Neutrophil (primary cell): ENCODE measurements around the gene LHX6.

Experiments
- H3K27ac ChIP-seq: fragments of 200-600 bp; sonication (generic); 2 replicates; pipeline ENCODE4 v1.5.1; 2016; ENCODE audit warnings: mild to moderate bottlenecking, moderate library complexity
- H3K27me3 ChIP-seq: fragments of 200-600 bp; sonication (generic); 2 replicates; pipeline ENCODE4 v1.6.0; 2016; ENCODE audit warnings: mild to moderate bottlenecking
- H3K36me3 ChIP-seq: fragments of 200-600 bp; sonication (generic); 2 replicates; pipeline ENCODE4 v1.5.1; 2017
- H3K4me1 ChIP-seq, 2 experiments: fragments of 200-600 bp in 1 of 2; sonication (generic) in 1 of 2; 1 replicate in 1 of 2; 2 replicates in 1 of 2; pipeline versions ENCODE4 v1.5.1 to v1.6.1; 2013 to 2016; ENCODE audit warnings: low read depth in 1 of 2, low read length in 1 of 2, mild to moderate bottlenecking in 1 of 2, moderate library complexity in 1 of 2; ENCODE audit not compliant: control insufficient read depth in 1 of 2, insufficient read depth in 1 of 2
- H3K4me3 ChIP-seq, 2 experiments: fragments of 200-600 bp in 1 of 2; sonication (generic) in 1 of 2; 1 replicate in 1 of 2; 2 replicates in 1 of 2; pipeline ENCODE4 v1.5.1; 2013 to 2016; ENCODE audit warnings: low read depth in 1 of 2, low read length in 1 of 2, mild to moderate bottlenecking in 1 of 2, moderate library complexity in 1 of 2
- H3K9me3 ChIP-seq: fragments of 200-600 bp; sonication (generic); 2 replicates; pipeline ENCODE4 v1.5.1; 2016
- CTCF ChIP-seq: fragments of 200-600 bp; sonication (generic); IDR thresholded peaks from 2 replicates; pipeline ENCODE4 v1.5.1; 2016; ENCODE audit warnings: antibody characterized with exemption

Gene LHX6

GRCh38 chr9:122220673-122221182 lies 8.0 kb downstream of the LHX6 start:
- H3K4me3 ChIP-seq, result no peak overlapping the region
- H3K27ac ChIP-seq, result no peak overlapping the region
- peaks cover 9 to 13% of the 10 kb centered on the region in 2 experiments for H3K4me1 ChIP-seq
- H3K27me3 ChIP-seq, result peaks cover 100% of the 10 kb centered on the region
- no peaks in the 10 kb centered on the region for H3K9me3 ChIP-seq
- H3K36me3 ChIP-seq, result no peaks in the 10 kb centered on the region
- TF ChIP-seq CTCF, result no peak

- Histone ChIP-seq H3K27me3 (peaks cover 100% of the 10 kb centered on the region), H3K27ac (no peak overlapping the region), H3K36me3 (no peaks in the 10 kb centered on the region), H3K4me1 (peaks cover 9 to 13% of the 10 kb centered on the region in 2 experiments), H3K9me3 (no peaks in the 10 kb centered on the region), H3K4me3 (no peak overlapping the region)
- TF ChIP-seq CTCF, result no peak
Observed at GRCh38 chr9:122219856-122220672, 8.7 kb downstream of the LHX6 start.

GRCh38 chr9:122218935-122219855 lies 9.6 kb downstream of the LHX6 start:
- no peaks in the 10 kb centered on the region for H3K36me3 ChIP-seq
- H3K9me3 ChIP-seq, result no peaks in the 10 kb centered on the region
- peaks cover 100% of the 10 kb centered on the region for H3K27me3 ChIP-seq
- peaks cover 9 to 15% of the 10 kb centered on the region in 2 experiments for H3K4me1 ChIP-seq
- no peak overlapping the region for H3K4me3 ChIP-seq
- no peak for TF ChIP-seq CTCF
- no peak overlapping the region for H3K27ac ChIP-seq

- H3K4me1 ChIP-seq, result peaks cover 12 to 24% of the 10 kb centered on the region in 2 experiments
- no peak for TF ChIP-seq CTCF
- H3K27ac ChIP-seq, result no peak overlapping the region
- no peaks in the 10 kb centered on the region for H3K36me3 ChIP-seq
- H3K9me3 ChIP-seq, result no peaks in the 10 kb centered on the region
- peaks cover 100% of the 10 kb centered on the region for H3K27me3 ChIP-seq
- H3K4me3 ChIP-seq, result no peak overlapping the region
Observed at GRCh38 chr9:122218071-122218934, 10.5 kb downstream of the LHX6 start.

GRCh38 chr9:122217640-122218039 lies 11.1 kb downstream of the LHX6 start:
- Histone ChIP-seq H3K27ac (no peak overlapping the region), H3K4me3 (no peak overlapping the region), H3K9me3 (no peaks in the 10 kb centered on the region), H3K36me3 (no peaks in the 10 kb centered on the region), H3K4me1 (peaks cover 12 to 24% of the 10 kb centered on the region in 2 experiments), H3K27me3 (peaks cover 100% of the 10 kb centered on the region)
- TF ChIP-seq CTCF, result no peak
